HG02759 (cell line): ENCODE measurements around the gene SLC22A12.

Experiments used
- ATAC-seq: cut with Tn5 transposase; IDR thresholded peaks from one replicate; pipeline ENCODE4 v1.9.1; 2021; ENCODE audit warnings: mild to moderate bottlenecking, moderate library complexity; ENCODE audit not compliant: unreplicated experiment

Gene SLC22A12

DNA sequence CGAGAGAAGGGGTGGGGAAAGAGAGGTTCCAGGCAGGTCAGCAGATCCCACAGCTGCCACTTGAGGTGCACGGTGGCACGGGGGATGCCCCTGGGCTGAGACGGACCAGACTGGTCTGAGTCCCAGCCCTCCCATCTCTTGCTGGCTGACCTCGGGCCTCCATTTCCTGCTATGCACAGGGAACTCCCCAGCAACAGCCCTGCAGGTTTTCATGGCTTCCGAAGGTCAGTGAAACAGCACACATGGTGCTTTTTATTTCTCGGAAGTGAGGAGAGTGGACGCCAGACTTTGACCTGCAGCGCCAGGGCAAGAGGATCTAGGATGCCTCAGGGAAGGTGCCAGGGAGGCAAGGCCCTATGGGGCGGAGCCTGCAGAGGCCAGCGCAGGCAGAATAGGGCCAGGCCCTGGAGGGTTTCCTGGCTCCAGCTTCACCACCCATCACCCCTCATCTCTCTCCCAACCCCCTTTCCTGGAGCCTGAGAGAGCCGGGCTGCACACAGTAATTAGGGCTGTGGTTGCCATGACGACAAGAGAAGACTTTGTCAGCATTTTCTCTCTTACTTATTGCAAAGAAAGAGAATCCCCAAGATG, 29.5 kb downstream of the SLC22A12 start:
- no peak for ATAC-seq

GRCh38 chr11:64621283-64622019, 30.4 kb downstream of the SLC22A12 start:
- ATAC-seq = no peak

DNA sequence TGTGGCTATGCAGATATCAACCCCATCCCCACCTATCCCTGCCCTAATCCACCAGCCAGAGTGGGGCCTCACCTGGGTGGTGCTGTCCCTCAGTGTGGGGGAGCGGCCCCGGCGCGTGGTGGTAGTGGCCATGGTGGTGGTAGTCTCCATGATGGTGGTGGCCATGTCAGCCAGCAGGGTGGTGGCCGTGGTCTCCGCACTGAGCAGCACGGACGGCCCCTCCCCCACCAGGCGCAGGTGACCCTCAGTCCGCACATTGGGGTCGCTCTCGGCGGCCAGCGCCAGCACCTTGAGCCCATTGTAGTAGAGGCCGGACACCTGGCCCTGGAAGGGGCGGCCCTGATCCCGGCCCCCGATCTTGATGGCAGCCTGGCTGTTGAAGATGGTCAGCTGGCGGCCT, 31.7 kb downstream of the SLC22A12 start:
- ATAC-seq = no peak

- ATAC-seq = no peak
These were observed 34.0 kb downstream of the SLC22A12 start for GRCh38 chr11:64624883-64625481.

- ATAC-seq = no peak
These were observed 35.6 kb downstream of the SLC22A12 start for GRCh38 chr11:64626637-64627036.

DNA sequence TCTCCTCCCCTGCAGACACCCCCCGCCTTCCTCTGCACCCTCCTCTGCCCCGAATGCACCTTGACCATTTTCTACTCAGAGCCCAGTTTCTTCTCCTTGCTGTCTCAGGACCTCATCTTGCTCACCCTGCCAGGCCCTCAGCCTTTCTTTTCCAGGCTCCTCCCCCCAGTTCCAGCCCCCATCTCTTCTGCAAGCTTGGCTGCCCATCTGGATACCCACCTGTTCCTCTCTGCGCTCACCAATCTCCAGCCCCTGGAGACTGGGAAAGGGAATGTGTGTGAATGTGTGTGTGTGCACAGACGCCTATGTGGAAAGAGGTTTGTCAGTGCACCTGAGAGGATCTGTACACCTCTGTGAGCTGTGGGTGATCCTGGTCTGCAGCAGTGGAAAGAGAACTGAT, 36.4 kb downstream of the SLC22A12 start:
- no peak for ATAC-seq

DNA sequence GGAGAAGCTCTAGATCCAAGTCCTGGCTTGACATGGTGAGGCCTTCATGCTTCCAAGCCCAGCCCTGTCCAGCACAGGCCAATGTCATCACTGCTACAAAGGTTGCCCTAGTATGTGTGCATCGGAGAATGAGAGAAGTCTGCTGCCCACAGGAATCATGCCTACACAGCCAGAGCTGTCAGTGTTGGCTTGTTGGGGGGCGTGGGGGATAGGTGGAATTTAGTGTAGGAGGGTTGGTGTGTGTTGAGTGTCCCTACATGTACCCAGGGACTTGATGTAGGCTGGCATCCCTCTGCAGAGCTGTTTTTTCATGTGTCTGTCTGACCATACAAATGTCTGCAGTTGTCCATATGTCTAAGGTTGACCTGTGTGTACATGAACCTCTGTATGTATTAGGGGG, 37.6 kb downstream of the SLC22A12 start:
- no peak for ATAC-seq

DNA sequence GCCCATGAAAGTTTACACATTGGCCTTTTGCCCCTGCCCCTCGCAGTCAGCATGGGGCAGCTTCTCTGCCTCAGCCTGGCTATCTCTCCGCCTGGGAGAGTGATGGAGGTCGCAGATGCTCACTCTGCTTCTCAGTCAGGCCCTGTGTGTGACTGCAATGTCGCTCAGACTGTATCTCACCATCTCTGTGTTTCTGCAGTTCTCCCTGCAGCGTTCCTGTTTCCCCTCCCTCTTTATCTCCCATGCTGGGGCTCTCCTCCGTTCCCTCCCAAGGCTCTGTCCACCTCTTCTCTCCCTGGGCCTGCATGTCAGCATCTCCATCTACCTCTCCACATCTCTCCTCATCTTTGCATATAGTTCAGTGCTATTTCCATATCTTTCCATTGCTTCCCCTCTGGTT, 38.1 kb downstream of the SLC22A12 start:
- no peak for ATAC-seq

GRCh38 chr11:64629796-64630562, 39.0 kb downstream of the SLC22A12 start:
- ATAC-seq = no peak

- ATAC-seq = no peak
These were observed 40.7 kb downstream of the SLC22A12 start for GRCh38 chr11:64631675-64632074.

GRCh38 chr11:64632237-64632636, 41.2 kb downstream of the SLC22A12 start:
- ATAC-seq = no peak

DNA sequence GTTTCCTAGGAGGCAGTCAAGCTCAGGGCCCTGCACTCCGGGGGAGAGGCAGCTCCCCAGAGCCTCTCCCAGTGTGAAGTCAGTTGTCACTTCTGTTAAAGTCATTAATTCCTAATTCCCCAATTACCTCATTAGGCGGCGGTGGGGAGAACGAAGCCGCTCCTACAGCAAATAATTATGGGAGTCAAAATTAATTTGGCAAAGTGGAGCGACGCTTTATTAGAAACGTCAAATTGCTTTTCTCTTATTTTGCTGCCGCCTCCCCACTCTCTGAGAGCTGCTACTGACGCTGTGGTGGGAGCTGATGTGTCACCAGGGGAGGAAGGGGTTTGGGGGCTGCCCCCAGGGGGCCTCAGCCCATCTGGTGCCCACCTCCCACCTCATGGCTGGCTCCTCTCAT, 41.6 kb downstream of the SLC22A12 start:
- no peak for ATAC-seq

GRCh38 chr11:64633555-64634159, 42.6 kb downstream of the SLC22A12 start:
- no peak for ATAC-seq

- no peak for ATAC-seq
These were observed 46.5 kb downstream of the SLC22A12 start for GRCh38 chr11:64637334-64638017.

GRCh38 chr11:64638018-64638665, 47.1 kb downstream of the SLC22A12 start:
- no peak for ATAC-seq

GRCh38 chr11:64638829-64639228, 47.8 kb downstream of the SLC22A12 start:
- ATAC-seq = no peak

DNA sequence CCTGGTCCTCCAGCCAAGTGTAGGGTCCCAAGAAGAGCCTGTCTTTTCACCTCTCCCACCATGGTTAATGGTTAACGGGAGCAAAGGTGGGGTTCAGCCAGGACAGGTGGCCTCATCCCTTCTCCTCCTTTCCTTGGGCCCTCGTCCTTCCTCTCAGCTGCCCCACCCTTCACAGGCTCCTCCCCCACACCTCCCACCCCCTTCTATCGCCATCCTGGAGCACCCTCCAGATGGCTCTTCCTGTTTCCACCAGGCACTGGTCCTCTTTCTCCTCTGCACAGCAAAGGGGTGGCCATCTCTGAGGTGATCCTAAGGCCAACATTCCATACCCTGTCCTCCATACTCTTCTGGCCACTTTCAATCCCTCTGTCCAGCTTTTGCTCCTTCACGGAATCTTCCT, 48.9 kb downstream of the SLC22A12 start:
- ATAC-seq = no peak

DNA sequence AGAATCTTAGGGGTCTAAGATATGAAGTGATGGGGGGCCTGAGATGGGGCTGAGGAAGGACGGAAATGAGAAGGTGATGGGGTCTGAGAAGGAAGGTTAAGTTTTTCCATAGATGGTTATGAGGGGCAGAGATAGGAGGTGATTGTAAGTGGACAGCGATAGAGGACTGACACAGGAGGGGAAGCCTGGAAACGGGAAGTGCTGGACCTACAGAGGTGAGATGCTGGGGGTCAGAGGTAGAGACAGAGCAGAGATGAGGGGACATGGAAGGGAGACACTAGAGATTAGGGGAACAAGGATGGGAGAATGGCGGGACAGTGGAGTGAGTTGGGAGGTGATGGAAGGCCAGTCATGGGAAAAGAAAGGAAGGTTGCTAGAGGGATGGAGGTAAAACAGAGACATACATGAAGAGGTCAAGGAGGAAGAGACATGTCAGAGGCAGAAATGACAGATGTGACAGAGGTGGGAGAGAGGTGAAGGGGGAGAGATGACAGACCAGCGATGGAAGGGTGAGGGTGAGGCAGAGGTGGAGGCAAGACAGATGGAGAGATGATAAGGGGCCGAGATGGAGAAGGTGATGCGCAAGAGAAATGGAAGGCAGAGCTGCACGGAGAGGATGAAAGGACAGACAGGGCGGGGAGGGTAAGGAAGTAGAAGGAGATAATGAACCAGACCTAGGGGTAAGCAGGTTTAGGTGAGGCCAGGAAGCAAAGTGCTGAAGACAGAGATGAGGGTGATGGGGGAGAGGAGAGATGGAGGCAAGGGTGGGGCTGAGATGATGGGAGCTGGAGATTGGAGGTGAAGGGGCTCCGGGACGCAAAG, 50.8 kb downstream of the SLC22A12 start:
- ATAC-seq = no peak

DNA sequence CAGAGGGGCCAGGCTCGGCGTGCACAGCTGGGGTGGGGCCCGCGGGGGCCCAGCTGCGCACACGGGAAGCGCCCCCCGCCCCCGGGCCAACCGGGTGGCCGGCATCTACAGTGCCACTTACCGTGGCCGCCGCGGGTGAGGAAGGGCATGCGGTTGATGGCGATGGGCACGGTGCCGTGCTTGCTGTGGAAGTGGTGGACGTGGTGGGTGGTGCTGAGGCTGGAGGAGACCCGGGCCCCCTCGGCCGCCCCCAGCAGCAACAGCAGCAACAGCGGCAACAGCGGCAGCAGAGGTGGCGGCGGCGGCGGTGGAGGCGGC, 51.4 kb downstream of the SLC22A12 start:
- ATAC-seq = no peak
